ENCODE measurements around the gene SPATA20. TPM values are rescaled to one million over a fixed set of nuclear protein-coding genes. Genes with fewer than 3 reads are reported as not detected.
A peak's percentile ranks its signal among the peaks of the same experiment; 100 is the strongest.

Gene SPATA20
- total and polyA plus RNA-seq, 2 of the 13 experiments (the other 11 are each of a cell fraction or from before 2014, with no cell fraction given), result 36.1 to 64.8 TPM

DNA sequence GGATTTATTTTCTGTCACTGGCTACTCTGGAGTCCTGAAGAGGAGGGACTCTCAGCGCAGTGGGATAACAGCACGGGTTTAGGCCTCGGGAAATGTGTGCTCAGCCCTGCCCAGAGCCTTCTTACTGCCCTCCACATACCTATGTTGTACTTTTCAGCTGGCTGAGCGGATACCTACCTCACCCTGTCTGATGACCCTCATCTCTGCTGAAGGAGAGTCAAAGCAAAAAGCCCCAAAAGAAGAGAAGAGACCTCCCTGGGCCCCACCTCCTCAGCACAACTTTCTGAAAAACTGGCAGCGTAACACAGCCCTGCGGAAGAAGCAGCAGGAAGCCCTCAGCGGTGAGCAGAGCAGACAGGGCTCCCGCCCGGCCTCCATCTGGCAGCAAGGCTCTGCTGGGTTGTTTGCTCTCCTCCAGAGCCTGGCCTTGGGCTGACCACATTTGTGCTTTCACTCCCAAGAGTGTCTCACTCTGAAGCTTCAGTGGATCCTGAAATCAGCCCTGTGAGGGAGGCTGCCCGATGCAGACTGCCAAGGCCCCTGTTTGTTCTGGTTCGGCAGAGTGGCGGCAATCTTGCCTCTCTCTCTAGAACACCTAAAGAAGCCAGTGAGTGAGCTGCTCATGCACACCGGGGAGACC, 28.5 kb upstream of the SPATA20 start (continued):
- TF ChIP-seq ZNF891 (CRISPR knock-in tag; IDR thresholded peaks at IDR 0.05) (peak; percentile 52; the same call in 1 of the 2 replicates), PHF20 (CRISPR knock-in tag; IDR thresholded peaks at IDR 0.05) (no peak), MXI1 (IDR thresholded peaks at IDR 0.05; ENCODE audit: borderline replicate concordance, low read depth, low read length) (no peak), SNAPC5 (CRISPR knock-in tag; IDR thresholded peaks at IDR 0.05; ENCODE audit: borderline replicate concordance) (no peak), CBX5 (CRISPR knock-in tag; IDR thresholded peaks at IDR 0.05; ENCODE audit: borderline replicate concordance) (no peak), ZNF768 (CRISPR knock-in tag; IDR thresholded peaks at IDR 0.05) (peak; percentile 60; the same call in 1 of the 2 replicates), BCL3 (CRISPR knock-in tag; IDR thresholded peaks at IDR 0.05) (no peak), MLXIP (CRISPR knock-in tag; IDR thresholded peaks at IDR 0.05; ENCODE audit: borderline replicate concordance) (no peak), HOXD1 (CRISPR knock-in tag; IDR thresholded peaks at IDR 0.05) (no peak), CC2D1A (CRISPR knock-in tag; IDR thresholded peaks at IDR 0.05) (0 out of 2 replicates have a peak, but pooled peaks have one; percentile 24), NONO (IDR thresholded peaks at IDR 0.05) (no peak), NONO (CRISPR knock-in tag; conservative IDR thresholded peaks at IDR 0.05) (no peak), ZMYM4 (CRISPR knock-in tag; IDR thresholded peaks at IDR 0.05) (no peak), POLR2G (IDR thresholded peaks at IDR 0.05; ENCODE audit: low read depth, low read length) (peak; percentile 33; the same call in 1 of the 2 replicates), RFXANK (CRISPR knock-in tag; IDR thresholded peaks at IDR 0.05) (no peak), ZSCAN31 (CRISPR knock-in tag; IDR thresholded peaks at IDR 0.05; ENCODE audit: low read depth) (peak; percentile 67), ZNF784 (CRISPR knock-in tag; IDR thresholded peaks at IDR 0.05; ENCODE audit: borderline replicate concordance) (no peak), KDM1A (CRISPR knock-in tag; IDR thresholded peaks at IDR 0.05) (no peak), ZKSCAN8 (CRISPR knock-in tag; IDR thresholded peaks at IDR 0.05; ENCODE audit: borderline replicate concordance) (0 out of 2 replicates have a peak, but pooled peaks have one; percentile 30), STAG1 (CRISPR knock-in tag; IDR thresholded peaks at IDR 0.05) (no peak), MED1 (CRISPR knock-in tag; IDR thresholded peaks at IDR 0.05) (no peak), PAWR (CRISPR knock-in tag; IDR thresholded peaks at IDR 0.05; ENCODE audit: borderline replicate concordance) (no peak), THAP8 (CRISPR knock-in tag; IDR thresholded peaks at IDR 0.05; ENCODE audit: borderline replicate concordance) (no peak), ZNF724P (CRISPR knock-in tag; IDR thresholded peaks at IDR 0.05; ENCODE audit: borderline replicate concordance) (0 out of 2 replicates have a peak, but pooled peaks have one; percentile 16), DNMT1 (CRISPR knock-in tag; IDR thresholded peaks at IDR 0.05) (0 out of 2 replicates have a peak, but pooled peaks have one; percentile 7)

Data from HepG2 (cell line).